Esophagus squamous epithelium (tissue), 4 donors: ENCODE results near the gene PGBD5.

Source experiments
- POLR2A ChIP-seq, 4 donors: fragments of 450-650 bp; IDR thresholded peaks; one replicate each; pipeline ENCODE4 v1.6.1; 2017; ENCODE audit warnings: antibody characterized with exemption in 4 of 4, mild to moderate bottlenecking in 4 of 4, moderate library complexity in 3 of 4
- TF ChIP-seq, protein P1 (sequence below), 6 experiments: fragments of 450-650 bp in 4 of 6; fragments of 200-600 bp in 2 of 6; sonication (generic) in 2 of 6; IDR thresholded peaks; one replicate each; pipeline ENCODE4 v1.5.1; 2016 to 2019; ENCODE audit warnings: antibody characterized with exemption in 6 of 6, mild to moderate bottlenecking in 4 of 6, moderate library complexity in 4 of 6

DNA sequence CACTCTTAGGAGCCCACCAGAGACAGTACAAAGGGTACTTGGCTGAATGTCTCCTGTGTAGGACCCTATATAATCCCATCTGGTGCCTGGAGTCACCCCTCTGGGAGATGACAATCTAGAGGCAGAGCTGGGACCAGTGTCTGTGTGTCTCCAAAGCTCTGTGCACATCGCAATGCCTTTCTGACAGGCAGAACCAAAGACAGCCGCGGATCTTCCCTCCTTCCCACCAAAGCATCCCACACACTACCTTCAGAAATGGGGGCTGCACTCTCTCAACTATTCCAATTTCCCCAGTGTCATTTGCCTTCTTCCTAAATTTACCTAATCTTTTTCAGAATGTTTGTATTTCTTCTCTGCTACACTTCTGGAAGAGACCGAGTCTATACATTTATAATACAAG, 12.0 kb downstream of the PGBD5 start:
- TF ChIP-seq, protein P1, sequence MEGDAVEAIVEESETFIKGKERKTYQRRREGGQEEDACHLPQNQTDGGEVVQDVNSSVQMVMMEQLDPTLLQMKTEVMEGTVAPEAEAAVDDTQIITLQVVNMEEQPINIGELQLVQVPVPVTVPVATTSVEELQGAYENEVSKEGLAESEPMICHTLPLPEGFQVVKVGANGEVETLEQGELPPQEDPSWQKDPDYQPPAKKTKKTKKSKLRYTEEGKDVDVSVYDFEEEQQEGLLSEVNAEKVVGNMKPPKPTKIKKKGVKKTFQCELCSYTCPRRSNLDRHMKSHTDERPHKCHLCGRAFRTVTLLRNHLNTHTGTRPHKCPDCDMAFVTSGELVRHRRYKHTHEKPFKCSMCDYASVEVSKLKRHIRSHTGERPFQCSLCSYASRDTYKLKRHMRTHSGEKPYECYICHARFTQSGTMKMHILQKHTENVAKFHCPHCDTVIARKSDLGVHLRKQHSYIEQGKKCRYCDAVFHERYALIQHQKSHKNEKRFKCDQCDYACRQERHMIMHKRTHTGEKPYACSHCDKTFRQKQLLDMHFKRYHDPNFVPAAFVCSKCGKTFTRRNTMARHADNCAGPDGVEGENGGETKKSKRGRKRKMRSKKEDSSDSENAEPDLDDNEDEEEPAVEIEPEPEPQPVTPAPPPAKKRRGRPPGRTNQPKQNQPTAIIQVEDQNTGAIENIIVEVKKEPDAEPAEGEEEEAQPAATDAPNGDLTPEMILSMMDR (IDR thresholded peaks at IDR 0.05): no peak
- TF ChIP-seq POLR2A (IDR thresholded peaks at IDR 0.05): no peak
